ENCODE measurements around the gene AXIN1. TPM values are rescaled to one million over a fixed set of nuclear protein-coding genes. Genes with fewer than 3 reads are reported as not detected.
A peak's percentile ranks its signal among the peaks of the same experiment; 100 is the strongest.

The AXIN1 gene
- total and polyA plus RNA-seq, 9 of the 15 experiments (the other 6 are each of a cell fraction or from before 2014, with no cell fraction given) = 0.42 to 58.0 (median 25.9) TPM

DNA sequence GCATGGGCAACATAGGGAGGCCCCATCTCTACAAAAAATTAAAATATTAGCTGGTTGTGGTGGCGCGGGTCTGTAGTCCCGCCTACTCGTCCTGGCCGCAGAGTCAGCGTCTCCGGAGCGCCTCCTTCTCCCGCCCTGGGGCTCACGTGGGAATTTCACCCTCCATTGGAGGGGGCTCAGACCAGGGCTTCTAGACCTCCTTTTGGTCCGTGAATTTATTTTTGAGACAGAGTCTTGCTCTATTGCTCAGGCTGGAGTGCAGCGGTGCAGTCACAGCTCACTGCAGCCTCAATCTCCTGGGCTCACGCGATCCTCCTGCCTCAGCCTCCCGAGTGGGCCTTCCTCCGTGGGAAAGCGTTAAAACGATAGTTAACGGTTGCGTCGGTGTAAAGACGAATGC lies 44.1 kb upstream of the AXIN1 start (continued):
- TF ChIP-seq MTA3 (IDR thresholded peaks at IDR 0.05; ENCODE audit: borderline replicate concordance) (no peak; the same call in none of the 2 replicates), SETDB1 (IDR thresholded peaks at IDR 0.05; ENCODE audit: low read length) (no peak), ZNF644 (tag; IDR thresholded peaks at IDR 0.05; ENCODE audit: low read depth) (no peak), SAP30 (IDR thresholded peaks at IDR 0.05; ENCODE audit: borderline replicate concordance, insufficient read depth, low read depth, low read length, poor library complexity, severe bottlenecking) (peak; percentile 12), HDAC2 (IDR thresholded peaks at IDR 0.05) (peak; percentile 96), NFE2 (IDR thresholded peaks at IDR 0.05; ENCODE audit: low read depth) (no peak), PRPF4 (IDR thresholded peaks at IDR 0.05; ENCODE audit: insufficient read depth, low read depth, low read length, poor library complexity, severe bottlenecking) (no peak), NFRKB (IDR thresholded peaks at IDR 0.05; ENCODE audit: low read depth) (peak; percentile 84), POLR2AphosphoS5 (IDR thresholded peaks at IDR 0.05; ENCODE audit: control insufficient read depth, insufficient read depth, low read depth, low read length) (no peak), ZNF239 (CRISPR knock-in tag; IDR thresholded peaks at IDR 0.05) (no peak), ZNF408 (CRISPR knock-in tag; IDR thresholded peaks at IDR 0.05; ENCODE audit: low read depth) (no peak), IRF2 (CRISPR knock-in tag; IDR thresholded peaks at IDR 0.05) (no peak), FOXJ2 (tag; IDR thresholded peaks at IDR 0.05) (no peak), TCF7L2 (IDR thresholded peaks at IDR 0.05; ENCODE audit: low read depth, low read length) (no peak), NR2F6 (CRISPR knock-in tag; IDR thresholded peaks at IDR 0.05) (no peak)
- TF ChIP-seq, protein P1, sequence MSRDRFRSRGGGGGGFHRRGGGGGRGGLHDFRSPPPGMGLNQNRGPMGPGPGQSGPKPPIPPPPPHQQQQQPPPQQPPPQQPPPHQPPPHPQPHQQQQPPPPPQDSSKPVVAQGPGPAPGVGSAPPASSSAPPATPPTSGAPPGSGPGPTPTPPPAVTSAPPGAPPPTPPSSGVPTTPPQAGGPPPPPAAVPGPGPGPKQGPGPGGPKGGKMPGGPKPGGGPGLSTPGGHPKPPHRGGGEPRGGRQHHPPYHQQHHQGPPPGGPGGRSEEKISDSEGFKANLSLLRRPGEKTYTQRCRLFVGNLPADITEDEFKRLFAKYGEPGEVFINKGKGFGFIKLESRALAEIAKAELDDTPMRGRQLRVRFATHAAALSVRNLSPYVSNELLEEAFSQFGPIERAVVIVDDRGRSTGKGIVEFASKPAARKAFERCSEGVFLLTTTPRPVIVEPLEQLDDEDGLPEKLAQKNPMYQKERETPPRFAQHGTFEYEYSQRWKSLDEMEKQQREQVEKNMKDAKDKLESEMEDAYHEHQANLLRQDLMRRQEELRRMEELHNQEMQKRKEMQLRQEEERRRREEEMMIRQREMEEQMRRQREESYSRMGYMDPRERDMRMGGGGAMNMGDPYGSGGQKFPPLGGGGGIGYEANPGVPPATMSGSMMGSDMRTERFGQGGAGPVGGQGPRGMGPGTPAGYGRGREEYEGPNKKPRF (IDR thresholded peaks at IDR 0.05; ENCODE audit: low read depth, low read length) = no peak
- TF ChIP-seq, protein P2, sequence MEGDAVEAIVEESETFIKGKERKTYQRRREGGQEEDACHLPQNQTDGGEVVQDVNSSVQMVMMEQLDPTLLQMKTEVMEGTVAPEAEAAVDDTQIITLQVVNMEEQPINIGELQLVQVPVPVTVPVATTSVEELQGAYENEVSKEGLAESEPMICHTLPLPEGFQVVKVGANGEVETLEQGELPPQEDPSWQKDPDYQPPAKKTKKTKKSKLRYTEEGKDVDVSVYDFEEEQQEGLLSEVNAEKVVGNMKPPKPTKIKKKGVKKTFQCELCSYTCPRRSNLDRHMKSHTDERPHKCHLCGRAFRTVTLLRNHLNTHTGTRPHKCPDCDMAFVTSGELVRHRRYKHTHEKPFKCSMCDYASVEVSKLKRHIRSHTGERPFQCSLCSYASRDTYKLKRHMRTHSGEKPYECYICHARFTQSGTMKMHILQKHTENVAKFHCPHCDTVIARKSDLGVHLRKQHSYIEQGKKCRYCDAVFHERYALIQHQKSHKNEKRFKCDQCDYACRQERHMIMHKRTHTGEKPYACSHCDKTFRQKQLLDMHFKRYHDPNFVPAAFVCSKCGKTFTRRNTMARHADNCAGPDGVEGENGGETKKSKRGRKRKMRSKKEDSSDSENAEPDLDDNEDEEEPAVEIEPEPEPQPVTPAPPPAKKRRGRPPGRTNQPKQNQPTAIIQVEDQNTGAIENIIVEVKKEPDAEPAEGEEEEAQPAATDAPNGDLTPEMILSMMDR (IDR thresholded peaks at IDR 0.05 in 2 of 3, conservative IDR thresholded peaks at IDR 0.05 in 1 of 3; ENCODE audit: insufficient read depth in 2 of 3, low read depth in 1 of 3, low read length in 3 of 3) = no peak
- TF ChIP-seq, protein P3, sequence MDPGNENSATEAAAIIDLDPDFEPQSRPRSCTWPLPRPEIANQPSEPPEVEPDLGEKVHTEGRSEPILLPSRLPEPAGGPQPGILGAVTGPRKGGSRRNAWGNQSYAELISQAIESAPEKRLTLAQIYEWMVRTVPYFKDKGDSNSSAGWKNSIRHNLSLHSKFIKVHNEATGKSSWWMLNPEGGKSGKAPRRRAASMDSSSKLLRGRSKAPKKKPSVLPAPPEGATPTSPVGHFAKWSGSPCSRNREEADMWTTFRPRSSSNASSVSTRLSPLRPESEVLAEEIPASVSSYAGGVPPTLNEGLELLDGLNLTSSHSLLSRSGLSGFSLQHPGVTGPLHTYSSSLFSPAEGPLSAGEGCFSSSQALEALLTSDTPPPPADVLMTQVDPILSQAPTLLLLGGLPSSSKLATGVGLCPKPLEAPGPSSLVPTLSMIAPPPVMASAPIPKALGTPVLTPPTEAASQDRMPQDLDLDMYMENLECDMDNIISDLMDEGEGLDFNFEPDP (CRISPR knock-in tag; IDR thresholded peaks at IDR 0.05) = no peak
- TF ChIP-seq, protein P4, sequence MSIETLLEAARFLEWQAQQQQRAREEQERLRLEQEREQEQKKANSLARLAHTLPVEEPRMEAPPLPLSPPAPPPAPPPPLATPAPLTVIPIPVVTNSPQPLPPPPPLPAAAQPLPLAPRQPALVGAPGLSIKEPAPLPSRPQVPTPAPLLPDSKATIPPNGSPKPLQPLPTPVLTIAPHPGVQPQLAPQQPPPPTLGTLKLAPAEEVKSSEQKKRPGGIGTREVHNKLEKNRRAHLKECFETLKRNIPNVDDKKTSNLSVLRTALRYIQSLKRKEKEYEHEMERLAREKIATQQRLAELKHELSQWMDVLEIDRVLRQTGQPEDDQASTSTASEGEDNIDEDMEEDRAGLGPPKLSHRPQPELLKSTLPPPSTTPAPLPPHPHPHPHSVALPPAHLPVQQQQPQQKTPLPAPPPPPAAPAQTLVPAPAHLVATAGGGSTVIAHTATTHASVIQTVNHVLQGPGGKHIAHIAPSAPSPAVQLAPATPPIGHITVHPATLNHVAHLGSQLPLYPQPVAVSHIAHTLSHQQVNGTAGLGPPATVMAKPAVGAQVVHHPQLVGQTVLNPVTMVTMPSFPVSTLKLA (conservative IDR thresholded peaks at IDR 0.05) = peak; percentile 45 to 67; a peak in 3 of 4 replicates
- TF ChIP-seq, protein P5, sequence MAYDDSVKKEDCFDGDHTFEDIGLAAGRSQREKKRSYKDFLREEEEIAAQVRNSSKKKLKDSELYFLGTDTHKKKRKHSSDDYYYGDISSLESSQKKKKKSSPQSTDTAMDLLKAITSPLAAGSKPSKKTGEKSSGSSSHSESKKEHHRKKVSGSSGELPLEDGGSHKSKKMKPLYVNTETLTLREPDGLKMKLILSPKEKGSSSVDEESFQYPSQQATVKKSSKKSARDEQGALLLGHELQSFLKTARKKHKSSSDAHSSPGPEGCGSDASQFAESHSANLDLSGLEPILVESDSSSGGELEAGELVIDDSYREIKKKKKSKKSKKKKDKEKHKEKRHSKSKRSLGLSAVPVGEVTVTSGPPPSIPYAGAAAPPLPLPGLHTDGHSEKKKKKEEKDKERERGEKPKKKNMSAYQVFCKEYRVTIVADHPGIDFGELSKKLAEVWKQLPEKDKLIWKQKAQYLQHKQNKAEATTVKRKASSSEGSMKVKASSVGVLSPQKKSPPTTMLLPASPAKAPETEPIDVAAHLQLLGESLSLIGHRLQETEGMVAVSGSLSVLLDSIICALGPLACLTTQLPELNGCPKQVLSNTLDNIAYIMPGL (CRISPR knock-in tag; IDR thresholded peaks at IDR 0.05) = no peak

All from K562 (cell line).